WI38 (cell line): Measurements from ENCODE around the gene LTBP2.

Experiments
- H3K4me3 ChIP-seq: 2 replicates; pipeline ENCODE4 v1.5.1; 2011; ENCODE audit warnings: low read depth, mild to moderate bottlenecking, control low read depth, low read length
- TF ChIP-seq, protein P1 (sequence below): IDR thresholded peaks from 2 replicates; pipeline ENCODE4 v1.5.1; 2012; ENCODE audit warnings: low read depth, mild to moderate bottlenecking, control low read depth, low read length

The LTBP2 gene

DNA sequence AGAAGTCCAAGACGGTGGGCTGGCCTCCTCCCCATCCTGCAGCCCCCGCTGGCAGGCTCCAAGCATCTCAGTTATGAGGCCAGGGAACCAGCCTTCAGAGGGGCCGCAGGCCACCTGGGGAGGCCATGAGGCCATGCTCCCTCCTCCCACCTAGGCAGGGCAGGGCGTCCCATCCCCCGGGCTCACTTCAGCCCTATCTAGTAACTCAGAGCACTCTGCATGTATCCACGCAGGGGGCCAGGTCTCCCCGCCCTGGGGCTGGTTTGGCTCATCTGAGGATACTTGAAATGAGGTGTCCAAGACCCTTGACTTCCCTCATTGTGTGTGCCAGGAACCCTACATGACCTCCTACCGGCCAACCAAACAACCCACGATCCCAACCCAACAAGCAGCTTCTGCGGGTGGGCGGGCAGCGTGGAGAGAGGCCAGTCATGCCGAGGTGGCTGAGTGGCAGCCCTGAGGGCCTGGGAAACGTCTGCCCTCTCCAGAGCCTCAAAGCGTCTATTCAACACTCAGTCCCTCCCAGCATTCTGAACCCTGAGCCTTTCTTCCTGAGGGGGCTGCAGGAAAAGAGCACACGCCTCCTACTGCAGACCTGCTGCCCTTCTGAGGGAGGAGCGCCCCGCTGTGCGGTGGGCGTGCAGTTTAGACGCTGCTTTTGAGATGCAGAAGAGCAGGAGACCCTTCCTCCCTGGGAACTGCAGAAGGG is 101.7 kb downstream of the LTBP2 start:
- no peak overlapping the region for H3K4me3 ChIP-seq
- TF ChIP-seq, protein P1, sequence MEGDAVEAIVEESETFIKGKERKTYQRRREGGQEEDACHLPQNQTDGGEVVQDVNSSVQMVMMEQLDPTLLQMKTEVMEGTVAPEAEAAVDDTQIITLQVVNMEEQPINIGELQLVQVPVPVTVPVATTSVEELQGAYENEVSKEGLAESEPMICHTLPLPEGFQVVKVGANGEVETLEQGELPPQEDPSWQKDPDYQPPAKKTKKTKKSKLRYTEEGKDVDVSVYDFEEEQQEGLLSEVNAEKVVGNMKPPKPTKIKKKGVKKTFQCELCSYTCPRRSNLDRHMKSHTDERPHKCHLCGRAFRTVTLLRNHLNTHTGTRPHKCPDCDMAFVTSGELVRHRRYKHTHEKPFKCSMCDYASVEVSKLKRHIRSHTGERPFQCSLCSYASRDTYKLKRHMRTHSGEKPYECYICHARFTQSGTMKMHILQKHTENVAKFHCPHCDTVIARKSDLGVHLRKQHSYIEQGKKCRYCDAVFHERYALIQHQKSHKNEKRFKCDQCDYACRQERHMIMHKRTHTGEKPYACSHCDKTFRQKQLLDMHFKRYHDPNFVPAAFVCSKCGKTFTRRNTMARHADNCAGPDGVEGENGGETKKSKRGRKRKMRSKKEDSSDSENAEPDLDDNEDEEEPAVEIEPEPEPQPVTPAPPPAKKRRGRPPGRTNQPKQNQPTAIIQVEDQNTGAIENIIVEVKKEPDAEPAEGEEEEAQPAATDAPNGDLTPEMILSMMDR, result no peak

DNA sequence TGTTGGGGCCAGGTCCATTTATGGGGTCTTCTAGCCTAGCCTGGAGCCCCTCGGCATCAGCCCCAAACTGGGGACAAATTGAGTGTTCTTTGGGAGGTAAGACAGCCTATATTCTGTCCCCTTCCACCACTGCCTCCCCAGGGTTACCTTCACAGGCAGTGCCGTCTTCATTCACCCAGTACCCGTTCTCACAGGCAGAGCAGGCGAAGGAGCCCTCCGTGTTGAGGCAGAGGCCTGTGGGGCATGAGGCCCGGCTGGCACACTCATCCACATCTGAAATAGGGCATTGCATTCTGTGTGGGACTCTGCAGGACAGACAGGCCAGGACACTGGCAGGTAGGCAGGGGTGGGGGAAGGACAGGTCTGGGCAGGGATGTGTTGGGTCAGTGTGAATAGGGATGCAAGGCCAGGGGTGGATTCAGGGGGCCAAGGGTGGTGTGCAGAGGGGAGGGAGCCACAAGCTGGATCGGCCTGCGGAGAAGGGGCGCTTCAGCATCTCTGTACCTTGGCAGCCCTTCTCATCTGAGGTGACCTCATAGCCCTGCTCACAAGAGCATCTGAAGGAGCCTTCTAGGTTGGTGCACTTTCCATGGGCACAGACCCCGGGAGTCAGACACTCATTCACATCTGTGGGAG is 102.3 kb downstream of the LTBP2 start:
- TF ChIP-seq, protein P1, result no peak
- H3K4me3 ChIP-seq, result no peak overlapping the region

DNA sequence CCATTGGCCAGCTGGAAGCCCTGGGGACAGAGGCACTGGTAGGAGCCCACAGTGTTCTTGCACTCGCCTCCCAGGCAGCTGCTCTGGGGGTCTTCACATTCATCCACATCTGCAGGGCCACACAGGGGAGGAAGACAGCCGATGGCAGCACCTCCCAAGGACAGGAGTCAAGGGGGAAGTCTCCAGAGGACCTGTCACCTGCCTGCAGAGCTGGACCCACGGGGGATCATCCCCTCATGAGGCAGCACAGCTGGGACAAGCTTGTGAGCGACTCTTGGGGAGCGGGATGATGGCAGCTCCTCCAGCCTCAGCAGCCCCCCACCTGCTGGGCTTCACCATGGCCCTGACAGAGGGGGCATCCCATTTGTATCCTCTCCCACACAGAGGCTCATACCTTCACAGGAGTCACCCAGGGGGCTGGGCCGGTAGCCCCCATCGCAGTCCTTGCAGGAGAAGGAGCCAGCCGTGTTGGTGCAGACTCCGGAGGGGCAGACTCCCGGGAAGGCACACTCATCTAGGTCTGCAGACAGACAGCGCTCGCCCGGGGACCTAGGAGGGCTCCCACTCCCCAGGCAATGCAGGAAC is 103.1 kb downstream of the LTBP2 start:
- H3K4me3 ChIP-seq, result no peak overlapping the region
- TF ChIP-seq, protein P1, result no peak

DNA sequence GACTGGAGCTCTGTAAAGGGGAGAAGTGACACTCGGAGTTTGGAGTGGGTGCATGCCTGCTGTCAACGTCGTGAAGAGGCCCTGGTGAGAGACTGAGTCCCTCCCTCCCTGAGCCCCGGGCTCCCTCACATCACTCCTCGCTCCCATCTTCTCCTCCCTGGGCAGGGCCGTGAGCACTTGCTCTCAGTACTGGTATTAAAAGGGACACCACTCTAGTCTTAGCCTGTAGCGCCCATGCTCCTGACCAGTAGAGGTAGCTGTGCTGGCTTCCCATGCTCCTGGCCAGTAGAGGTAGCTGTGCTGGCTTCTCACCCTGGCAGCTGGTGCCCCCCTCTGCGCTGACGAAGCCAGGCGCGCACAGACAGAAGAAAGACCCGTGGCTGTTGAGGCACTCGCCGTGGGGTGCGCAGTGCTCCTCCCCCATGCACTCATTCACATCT is 103.7 kb downstream of the LTBP2 start:
- TF ChIP-seq, protein P1, result peak; percentile 22; the same call in 1 of the 2 replicates
- H3K4me3 ChIP-seq, result no peak overlapping the region

DNA sequence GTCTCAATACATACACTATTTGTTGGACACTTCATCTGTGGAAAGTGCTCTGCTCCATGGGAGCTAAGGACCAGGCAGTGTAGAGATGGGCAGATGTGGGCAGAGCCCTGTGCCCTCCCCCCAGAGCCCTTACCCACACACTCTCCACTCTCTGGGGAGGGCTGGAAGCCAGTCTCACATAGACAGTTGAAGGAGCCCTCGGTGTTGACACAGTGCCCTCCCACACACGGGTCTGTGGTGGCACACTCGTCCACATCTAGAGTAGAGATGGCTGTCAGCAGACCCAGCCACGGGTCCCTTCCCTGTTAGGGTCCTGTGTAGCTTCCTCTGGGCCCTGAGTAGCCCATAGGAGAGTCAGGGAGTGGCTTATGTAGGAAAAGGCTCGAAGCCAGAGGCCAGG is 104.2 kb downstream of the LTBP2 start:
- TF ChIP-seq, protein P1, result no peak
- no peak overlapping the region for H3K4me3 ChIP-seq

DNA sequence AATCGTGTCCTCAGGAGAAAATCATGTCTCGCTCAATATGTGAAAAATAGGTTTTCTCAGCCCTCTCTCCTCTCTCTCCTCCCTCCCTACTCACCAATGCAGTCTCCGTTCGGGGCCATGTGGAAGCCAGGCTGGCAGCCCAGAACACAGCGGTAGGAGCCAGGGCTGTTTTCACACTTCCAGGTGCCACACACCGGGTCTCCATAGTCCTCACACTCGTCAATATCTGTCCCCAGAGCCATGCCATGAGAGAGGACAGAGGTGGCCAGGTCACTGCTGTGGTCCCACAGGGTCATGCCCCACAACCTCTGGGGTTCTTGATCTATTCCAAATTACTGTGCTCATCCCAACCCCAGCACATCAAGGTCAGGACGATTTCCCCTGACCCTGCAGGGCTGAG is 105.0 kb downstream of the LTBP2 start:
- TF ChIP-seq, protein P1, result no peak
- no peak overlapping the region for H3K4me3 ChIP-seq

DNA sequence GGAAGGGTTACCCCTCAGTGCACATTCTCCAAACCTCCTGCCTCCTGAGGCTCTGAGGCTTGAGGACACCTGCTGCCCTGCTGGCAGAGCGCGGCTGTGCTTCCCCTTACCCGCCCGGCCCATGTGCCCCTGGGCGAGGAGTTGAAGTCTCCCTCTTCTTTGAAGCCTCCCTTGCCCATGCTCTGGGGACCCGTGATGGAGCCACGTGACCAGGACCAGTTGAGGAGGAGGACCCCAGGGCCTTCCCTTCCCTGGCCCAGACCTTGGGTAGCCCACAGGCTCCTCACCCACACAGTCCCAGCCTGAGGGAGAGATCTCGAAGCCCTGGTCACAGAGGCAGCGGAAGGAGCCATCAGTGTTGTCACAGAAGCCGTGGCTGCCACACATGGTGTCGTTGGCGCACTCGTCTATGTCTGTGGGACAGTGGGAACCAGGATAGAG is 105.6 kb downstream of the LTBP2 start:
- TF ChIP-seq, protein P1, result no peak
- H3K4me3 ChIP-seq, result no peak overlapping the region
